Endodermal cell (in vitro differentiated cells): Measurements from ENCODE around the gene THAP5. TPM values are rescaled to one million over a fixed set of nuclear protein-coding genes. Genes with fewer than 3 reads are reported as not detected.
A peak's percentile ranks its signal among the peaks of the same experiment; 100 is the strongest.

Experiments used
- DNase-seq: peaks from one replicate; pipeline ENCODE4 v3.0.0-alpha.2; 2017
- H3K27ac ChIP-seq: 2 replicates; pipeline ENCODE4 v1.5.1; 2013; ENCODE audit warnings: mild to moderate bottlenecking, low read depth, low read length, moderate library complexity
- H3K27me3 ChIP-seq: 2 replicates; pipeline ENCODE4 v1.6.1; 2013; ENCODE audit warnings: mild to moderate bottlenecking, low read length, moderate library complexity; ENCODE audit not compliant: insufficient read depth, control insufficient read depth, poor library complexity, severe bottlenecking
- H3K36me3 ChIP-seq: 2 replicates; pipeline ENCODE4 v1.7.0; 2013; ENCODE audit warnings: mild to moderate bottlenecking, low read length, moderate library complexity; ENCODE audit not compliant: control insufficient read depth, insufficient read depth
- H3K4me1 ChIP-seq: one replicate; pipeline ENCODE4 v1.7.0; 2013; ENCODE audit warnings: low read length; ENCODE audit not compliant: control insufficient read depth, insufficient read depth
- H3K4me3 ChIP-seq: 2 replicates; pipeline ENCODE4 v1.5.1; 2013; ENCODE audit warnings: mild to moderate bottlenecking, low read length, moderate library complexity
- H3K9ac ChIP-seq: 2 replicates; pipeline ENCODE4 v1.6.1; 2013; ENCODE audit warnings: mild to moderate bottlenecking, low read length, moderate library complexity; ENCODE audit not compliant: poor library complexity, severe bottlenecking; ENCODE audit errors: extremely low read depth
- H3K9me3 ChIP-seq: 2 replicates; pipeline ENCODE4 v1.6.1; 2013; ENCODE audit warnings: mild to moderate bottlenecking, low read length, moderate library complexity; ENCODE audit not compliant: control insufficient read depth
- H3K27ac Mint-ChIP-seq: 2 replicates; pipeline ENCODE4 v1.8.0; 2020; ENCODE audit warnings: mixed read lengths
- H3K27me3 Mint-ChIP-seq: 2 replicates; pipeline ENCODE4 v1.8.0; 2021; ENCODE audit warnings: mild to moderate bottlenecking, mixed read lengths; ENCODE audit not compliant: insufficient read depth
- H3K36me3 Mint-ChIP-seq: 2 replicates; pipeline ENCODE4 v1.8.0; 2020; ENCODE audit warnings: low read depth, mixed read lengths
- H3K4me1 Mint-ChIP-seq: 2 replicates; pipeline ENCODE4 v1.8.0; 2020; ENCODE audit warnings: mixed read lengths
- H3K4me3 Mint-ChIP-seq: 2 replicates; pipeline ENCODE4 v1.8.0; 2020; ENCODE audit warnings: mild to moderate bottlenecking, moderate library complexity, mixed read lengths
- H3K9me3 Mint-ChIP-seq: 2 replicates; pipeline ENCODE4 v1.8.0; 2020; ENCODE audit warnings: mild to moderate bottlenecking, mixed read lengths
- CTCF ChIP-seq: fragments of 200-600 bp; sonication (generic); conservative IDR thresholded peaks from 2 replicates; pipeline ENCODE4 v1.5.0; 2021; ENCODE audit warnings: antibody characterized with exemption, mild to moderate bottlenecking
- WGBS, 2 experiments: methylation state at CpG; one replicate each; pipeline versions ENCODE4 v1.1.5 to v1.1.7; 2013; ENCODE audit warnings: missing lambda C conversion rate in 2 of 2, mixed read lengths in 1 of 2; ENCODE audit not compliant: insufficient coverage in 1 of 2, insufficient read length in 1 of 2; 5-methylcytosine and 5-hydroxymethylcytosine counted together
- total RNA-seq, 2 donors: library from RNA; stranded (reverse); fragmentation: NEBNext Ultra II Directional in 1 of 2; extraction: Animal tissue kit (Norgen Biotek cat#: 25700) in 1 of 2; gene quantifications; 2 replicates in 1 of 2; 3 replicates in 1 of 2; pipeline ENCODE4 v1.2.1, GENCODE V29; 2021

The THAP5 gene
- total RNA-seq, 2 donors from 2014 or later: 21.5 to 23.8 TPM

DNA sequence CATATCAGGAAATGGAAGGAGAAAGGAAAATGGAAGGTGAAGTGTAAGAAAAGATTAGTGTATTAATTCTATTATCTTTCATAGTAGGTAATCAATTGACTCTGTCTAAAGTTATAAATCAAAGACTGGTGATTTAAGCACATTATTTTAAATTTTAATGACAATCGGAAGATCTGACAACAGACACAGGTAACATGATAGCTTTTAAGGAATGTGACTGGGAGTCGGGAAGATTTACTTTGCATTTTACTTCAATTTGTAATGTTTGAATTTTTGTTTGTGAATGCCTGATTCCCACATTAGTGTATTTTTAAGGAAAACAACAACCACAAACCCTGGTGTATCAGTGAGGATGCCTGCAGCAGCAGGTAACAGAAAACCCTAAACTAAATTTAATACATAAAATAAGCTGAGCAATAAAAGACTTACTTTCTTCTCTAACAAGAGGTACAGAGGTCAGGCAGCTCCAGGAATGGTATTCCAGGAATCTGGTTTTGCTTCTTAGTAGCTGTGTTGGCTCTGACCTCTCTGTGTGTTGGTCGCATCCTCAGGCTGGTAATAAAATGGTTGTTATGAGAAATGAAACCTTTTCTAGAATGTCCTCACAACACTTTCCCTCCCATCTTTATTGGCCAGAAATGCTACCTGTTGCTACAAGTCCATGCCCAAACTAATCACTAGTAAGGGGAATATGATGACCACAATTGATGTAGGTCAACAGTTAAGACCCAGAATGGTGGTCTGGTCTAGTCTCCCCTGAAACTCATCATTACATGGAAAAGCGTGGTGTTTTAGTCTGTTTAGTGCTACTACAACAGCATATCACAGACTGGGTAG lies 12.4 kb upstream of the THAP5 start:
- Histone ChIP-seq H3K27me3 (no peaks in the 10 kb centered on the region), H3K9me3 (peaks cover 28% of the 10 kb centered on the region), H3K27ac (no peak overlapping the region), H3K4me3 (no peak overlapping the region), H3K4me1 (no peaks in the 10 kb centered on the region), H3K36me3 (peaks cover 17% of the 10 kb centered on the region), H3K9ac (no peak overlapping the region)
- no peak for TF ChIP-seq CTCF
- H3K27ac Mint-ChIP-seq: peak overlapping the region; percentile 32
- 86% methylated on average over 3 of the region's 4 CpGs; no CpG with 5 or more reads in 1 of the 2 experiments for WGBS, 2 experiments
- H3K27me3 Mint-ChIP-seq: peaks cover 7% of the 10 kb centered on the region
- H3K4me1 Mint-ChIP-seq: no peaks in the 10 kb centered on the region
- DNase-seq: peak; percentile 56
- peaks cover 14% of the 10 kb centered on the region for H3K9me3 Mint-ChIP-seq
- H3K4me3 Mint-ChIP-seq: no peak overlapping the region
- peaks cover 29% of the 10 kb centered on the region for H3K36me3 Mint-ChIP-seq

- DNase-seq: no peak
- no peak for TF ChIP-seq CTCF
- no peak overlapping the region for H3K27ac Mint-ChIP-seq
- no peak overlapping the region for H3K27ac ChIP-seq
- peaks cover 20% of the 10 kb centered on the region for H3K36me3 ChIP-seq
- peaks cover 31% of the 10 kb centered on the region for H3K36me3 Mint-ChIP-seq
- WGBS, 2 experiments: 71 to 78% methylated on average over 4 to 6 of the region's 6 CpGs
- H3K9me3 ChIP-seq: peaks cover 28% of the 10 kb centered on the region
- H3K9me3 Mint-ChIP-seq: peaks cover 14% of the 10 kb centered on the region
- no peaks in the 10 kb centered on the region for H3K4me1 ChIP-seq
- no peak overlapping the region for H3K4me3 ChIP-seq
- H3K27me3 Mint-ChIP-seq: no peaks in the 10 kb centered on the region
- no peaks in the 10 kb centered on the region for H3K4me1 Mint-ChIP-seq
- no peak overlapping the region for H3K9ac ChIP-seq
- H3K4me3 Mint-ChIP-seq: no peak overlapping the region
- H3K27me3 ChIP-seq: no peaks in the 10 kb centered on the region
Measured at GRCh38 chr7:108580298-108580697, 10.8 kb upstream of the THAP5 start.

- DNase-seq: no peak
- H3K9me3 ChIP-seq: peaks cover 28% of the 10 kb centered on the region
- Mint-ChIP-seq H3K4me1 (no peaks in the 10 kb centered on the region), H3K27me3 (no peaks in the 10 kb centered on the region), H3K36me3 (peaks cover 41% of the 10 kb centered on the region), H3K9me3 (peaks cover 14% of the 10 kb centered on the region), H3K27ac (no peak overlapping the region), H3K4me3 (no peak overlapping the region)
- H3K27me3 ChIP-seq: no peaks in the 10 kb centered on the region
- no peak overlapping the region for H3K9ac ChIP-seq
- no peak for TF ChIP-seq CTCF
- no peak overlapping the region for H3K4me3 ChIP-seq
- peaks cover 33% of the 10 kb centered on the region for H3K36me3 ChIP-seq
- 92 to 95% methylated on average over 3 to 7 of the region's 7 CpGs for WGBS, 2 experiments
- H3K27ac ChIP-seq: no peak overlapping the region
- H3K4me1 ChIP-seq: no peaks in the 10 kb centered on the region
Measured at GRCh38 chr7:108578937-108579336, 9.4 kb upstream of the THAP5 start.
